Measurements from ENCODE around the gene PSME1. TPM values are rescaled to one million over a fixed set of nuclear protein-coding genes. Genes with fewer than 3 reads are reported as not detected.

Gene PSME1
- polyA plus RNA-seq, 1 donor = 324 TPM

DNA sequence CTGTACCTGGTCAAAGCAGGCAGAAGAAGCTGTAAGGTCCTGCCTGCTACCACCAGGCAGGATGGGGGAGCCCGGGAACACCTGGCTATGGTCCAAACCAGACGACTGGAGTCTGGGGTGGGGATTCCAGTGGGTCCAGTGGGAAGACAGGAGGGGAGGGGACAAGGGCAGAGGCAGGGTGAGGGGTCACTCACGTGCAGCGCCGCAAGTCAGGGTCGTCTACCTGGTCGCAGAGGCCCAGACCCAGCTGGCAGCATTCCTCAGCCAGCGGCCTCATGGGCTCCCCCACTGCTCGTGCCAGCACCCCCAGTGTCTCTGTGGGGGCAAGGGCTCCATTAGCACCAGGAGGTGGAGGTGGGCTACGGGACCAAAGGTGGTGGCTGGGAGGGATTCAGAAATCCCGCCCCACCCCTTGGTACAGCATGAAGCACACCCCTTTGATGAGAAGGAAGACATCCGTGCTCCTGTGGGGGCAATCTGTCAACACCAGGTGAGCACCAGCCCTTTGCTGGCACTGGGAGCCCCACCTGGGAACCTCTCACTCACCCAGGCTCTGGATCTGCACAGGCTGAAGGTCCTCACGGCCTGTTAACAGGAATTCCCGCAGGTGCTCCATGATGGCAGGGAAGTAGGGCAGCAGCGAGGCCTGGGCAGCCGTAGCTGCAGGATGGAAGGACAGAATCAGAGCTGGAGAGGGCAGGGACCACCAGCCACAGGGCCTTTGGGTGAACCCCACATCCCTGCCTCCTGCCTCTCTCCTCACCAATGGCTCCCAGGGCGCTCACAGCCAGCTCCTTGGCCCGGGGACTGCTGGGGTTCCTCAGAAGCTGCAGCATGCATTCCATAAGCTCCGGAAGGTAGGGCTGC, 48.3 kb downstream of the PSME1 start:
- peaks cover 35% of the 10 kb centered on the region for H3K4me1 ChIP-seq (ENCODE audit: control insufficient read depth, insufficient read depth, low read length)
- no peaks in the 10 kb centered on the region for H3K27me3 ChIP-seq (ENCODE audit: control insufficient read depth, insufficient read depth, low read length)
- H3K27ac ChIP-seq (ENCODE audit: low read length) = no peak overlapping the region
- H3K4me3 ChIP-seq (ENCODE audit: low read length) = no peak overlapping the region
- H3K36me3 ChIP-seq (ENCODE audit: control insufficient read depth, insufficient read depth, low read length) = peaks cover 81% of the 10 kb centered on the region
- peaks cover 3% of the 10 kb centered on the region for H3K9me3 ChIP-seq (ENCODE audit: control insufficient read depth, low read depth, low read length)
- DNase-seq = no peak
- no CpG with 5 or more reads among the region's 19 CpGs for WGBS (ENCODE audit: insufficient coverage, low lambda C conversion rate)

DNA sequence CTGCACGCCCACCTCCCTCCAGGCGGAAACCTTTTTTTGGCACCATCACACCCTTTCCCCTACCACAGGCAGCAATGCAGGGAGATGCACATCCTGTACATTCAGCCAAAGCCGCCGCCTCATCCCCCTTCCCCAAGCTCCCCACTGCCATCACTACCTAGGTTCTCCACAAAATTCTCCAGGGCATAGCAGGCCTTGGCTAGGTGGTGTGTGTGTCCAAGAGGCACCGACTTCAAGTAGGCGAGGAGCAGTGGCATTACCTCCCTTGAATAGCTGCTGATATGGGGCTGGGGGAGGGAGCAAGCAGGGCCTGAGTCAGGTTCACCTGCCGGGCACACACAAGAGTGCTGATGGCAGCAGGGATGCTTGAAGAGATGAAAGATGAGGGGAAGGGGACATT, 49.0 kb downstream of the PSME1 start:
- Histone ChIP-seq H3K36me3 (ENCODE audit: control insufficient read depth, insufficient read depth, low read length) (peaks cover 81% of the 10 kb centered on the region), H3K4me1 (ENCODE audit: control insufficient read depth, insufficient read depth, low read length) (peaks cover 28% of the 10 kb centered on the region), H3K27me3 (ENCODE audit: control insufficient read depth, insufficient read depth, low read length) (no peaks in the 10 kb centered on the region), H3K9me3 (ENCODE audit: control insufficient read depth, low read depth, low read length) (peaks cover 3% of the 10 kb centered on the region), H3K4me3 (ENCODE audit: low read length) (no peak overlapping the region), H3K27ac (ENCODE audit: low read length) (no peak overlapping the region)
- 100% methylated on average over 1 of the region's 7 CpGs for WGBS (ENCODE audit: insufficient coverage, low lambda C conversion rate)
- DNase-seq = no peak

DNA sequence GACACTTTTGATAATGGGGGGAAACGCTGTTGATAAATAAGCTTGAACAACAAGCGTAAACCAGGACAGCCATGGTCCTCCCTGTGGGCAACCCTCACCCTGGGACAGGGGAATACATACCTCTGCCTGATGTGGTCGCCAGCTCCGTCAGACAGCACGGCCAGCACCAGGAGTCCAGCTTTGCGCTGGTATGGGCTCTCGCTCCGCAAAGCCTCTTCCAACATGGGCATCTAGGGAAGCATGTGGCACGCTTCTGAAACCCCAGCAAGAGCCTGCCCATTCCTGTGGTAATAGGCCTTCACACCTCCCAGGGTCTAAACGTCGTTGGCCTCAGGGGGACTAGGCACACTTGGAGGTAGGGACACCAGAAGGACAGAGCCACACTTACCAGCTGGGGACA, 49.7 kb downstream of the PSME1 start:
- no CpG with 5 or more reads among the region's 11 CpGs for WGBS (ENCODE audit: insufficient coverage, low lambda C conversion rate)
- Histone ChIP-seq H3K36me3 (ENCODE audit: control insufficient read depth, insufficient read depth, low read length) (peaks cover 78% of the 10 kb centered on the region), H3K4me1 (ENCODE audit: control insufficient read depth, insufficient read depth, low read length) (peaks cover 21% of the 10 kb centered on the region), H3K9me3 (ENCODE audit: control insufficient read depth, low read depth, low read length) (peaks cover 3% of the 10 kb centered on the region), H3K27ac (ENCODE audit: low read length) (no peak overlapping the region), H3K27me3 (ENCODE audit: control insufficient read depth, insufficient read depth, low read length) (no peaks in the 10 kb centered on the region), H3K4me3 (ENCODE audit: low read length) (no peak overlapping the region)
- DNase-seq = no peak

DNA sequence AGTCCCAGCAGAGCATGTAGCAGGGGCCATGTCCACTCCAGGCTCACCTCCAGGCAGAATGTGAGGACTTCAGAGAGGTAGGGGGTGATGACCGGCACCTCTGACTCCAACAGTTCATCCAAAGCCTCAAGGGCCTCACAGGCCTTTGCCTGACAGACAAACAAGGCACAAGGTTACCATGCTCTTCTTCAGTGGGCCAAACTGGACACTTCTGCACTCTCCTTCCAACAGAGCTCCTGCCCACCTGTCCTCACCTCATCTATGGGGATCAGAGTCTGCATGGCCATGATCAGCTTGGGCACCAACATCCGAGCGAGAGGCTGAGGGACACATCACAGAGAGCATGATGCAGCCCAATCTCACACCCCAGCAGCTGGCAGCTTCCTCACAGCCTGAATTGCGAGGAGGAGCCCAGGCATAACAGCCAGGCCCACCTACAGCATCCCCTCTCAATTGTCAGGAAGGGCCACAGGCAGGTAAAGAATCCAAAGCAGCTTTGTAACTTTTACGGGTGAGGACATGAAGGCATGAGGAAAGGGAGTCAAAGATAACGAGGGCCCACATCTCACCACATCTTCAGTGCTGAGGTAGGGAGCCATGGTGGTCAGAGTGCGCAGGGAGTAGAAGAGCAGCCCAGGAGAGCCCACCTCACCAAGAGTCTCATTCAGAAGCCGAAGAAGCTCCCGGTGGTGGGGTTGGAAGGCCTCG, 51.0 kb downstream of the PSME1 start:
- peaks cover 12% of the 10 kb centered on the region for H3K4me1 ChIP-seq (ENCODE audit: control insufficient read depth, insufficient read depth, low read length)
- no peak for DNase-seq
- H3K27me3 ChIP-seq (ENCODE audit: control insufficient read depth, insufficient read depth, low read length) = no peaks in the 10 kb centered on the region
- no peak overlapping the region for H3K27ac ChIP-seq (ENCODE audit: low read length)
- H3K4me3 ChIP-seq (ENCODE audit: low read length) = no peak overlapping the region
- peaks cover 72% of the 10 kb centered on the region for H3K36me3 ChIP-seq (ENCODE audit: control insufficient read depth, insufficient read depth, low read length)
- WGBS (ENCODE audit: insufficient coverage, low lambda C conversion rate) = no CpG with 5 or more reads among the region's 10 CpGs
- H3K9me3 ChIP-seq (ENCODE audit: control insufficient read depth, low read depth, low read length) = peaks cover 3% of the 10 kb centered on the region

- H3K9me3 ChIP-seq (ENCODE audit: control insufficient read depth, low read depth, low read length) = peaks cover 3% of the 10 kb centered on the region
- H3K4me3 ChIP-seq (ENCODE audit: low read length) = peak overlapping the region; percentile 83
- H3K27ac ChIP-seq (ENCODE audit: low read length) = peak overlapping the region; percentile 76
- no peak for DNase-seq
- no peaks in the 10 kb centered on the region for H3K27me3 ChIP-seq (ENCODE audit: control insufficient read depth, insufficient read depth, low read length)
- WGBS (ENCODE audit: insufficient coverage, low lambda C conversion rate) = no CpG with 5 or more reads among the region's 2 CpGs
- peaks cover 72% of the 10 kb centered on the region for H3K36me3 ChIP-seq (ENCODE audit: control insufficient read depth, insufficient read depth, low read length)
- peaks cover 9% of the 10 kb centered on the region for H3K4me1 ChIP-seq (ENCODE audit: control insufficient read depth, insufficient read depth, low read length)
Measured at GRCh38 chr14:24187539-24187915, 51.5 kb downstream of the PSME1 start.

Other genes starting within 250 kb of the PSME1 start
- gene DHRS4, start 182.4 kb upstream of the PSME1 start, polyA plus RNA-seq = 48.7 TPM
- 29.1 TPM for gene DHRS4L2, start 147.3 kb upstream of the PSME1 start, polyA plus RNA-seq
- gene CARMIL3, start 84.2 kb upstream of the PSME1 start, polyA plus RNA-seq = 2.4 TPM
- gene CPNE6, start 64.6 kb upstream of the PSME1 start, polyA plus RNA-seq = 0.31 TPM
- gene PCK2, start 41.9 kb upstream of the PSME1 start, polyA plus RNA-seq = 177 TPM
- gene DCAF11, start 21.4 kb upstream of the PSME1 start, polyA plus RNA-seq = 98.9 TPM
- gene NRL, start 21.2 kb upstream of the PSME1 start, polyA plus RNA-seq = 1.6 TPM
- 2.8 TPM for gene FITM1, start 5.5 kb upstream of the PSME1 start, polyA plus RNA-seq
- gene EMC9, start 5.4 kb downstream of the PSME1 start, polyA plus RNA-seq = 33.9 TPM
- 243 TPM for gene PSME2, start 10.4 kb downstream of the PSME1 start, polyA plus RNA-seq
- gene RNF31, start 11.3 kb downstream of the PSME1 start, polyA plus RNA-seq = 39.1 TPM
- 104 TPM for gene IRF9, start 25.1 kb downstream of the PSME1 start, polyA plus RNA-seq
- 201 TPM for gene REC8, start 35.9 kb downstream of the PSME1 start, polyA plus RNA-seq
- 22.5 TPM for gene IPO4, start 52.6 kb downstream of the PSME1 start, polyA plus RNA-seq
- gene TM9SF1, start 59.2 kb downstream of the PSME1 start, polyA plus RNA-seq = 50.9 TPM
- 8.1 TPM for gene TSSK4, start 69.5 kb downstream of the PSME1 start, polyA plus RNA-seq
- 92.5 TPM for gene CHMP4A, start 77.3 kb downstream of the PSME1 start, polyA plus RNA-seq
- 21.8 TPM for gene MDP1, start 79.9 kb downstream of the PSME1 start, polyA plus RNA-seq
- gene NEDD8, start 96.2 kb downstream of the PSME1 start, polyA plus RNA-seq = 194 TPM
- 85.9 TPM for gene GMPR2, start 96.7 kb downstream of the PSME1 start, polyA plus RNA-seq
- gene TINF2, start 106.4 kb downstream of the PSME1 start, polyA plus RNA-seq = 35.4 TPM
- gene TGM1, start 127.0 kb downstream of the PSME1 start, polyA plus RNA-seq = 8.6 TPM
- gene RABGGTA, start 135.4 kb downstream of the PSME1 start, polyA plus RNA-seq = 29.0 TPM
- 81.3 TPM for gene DHRS1, start 163.6 kb downstream of the PSME1 start, polyA plus RNA-seq
- 20.9 TPM for gene NOP9, start 163.7 kb downstream of the PSME1 start, polyA plus RNA-seq
- gene CIDEB, start 171.8 kb downstream of the PSME1 start, polyA plus RNA-seq = 105 TPM
- gene LTB4R2, start 173.9 kb downstream of the PSME1 start, polyA plus RNA-seq = 6.0 TPM
- 7.2 TPM for gene LTB4R, start 175.3 kb downstream of the PSME1 start, polyA plus RNA-seq
- gene ADCY4, start 198.9 kb downstream of the PSME1 start, polyA plus RNA-seq = 10.5 TPM
- 14.8 TPM for gene RIPK3, start 203.8 kb downstream of the PSME1 start, polyA plus RNA-seq
- gene NFATC4, start 232.0 kb downstream of the PSME1 start, polyA plus RNA-seq = 40.9 TPM

All from large intestine (tissue), 3 donors.